ENCODE results near the gene TNC.

DNA sequence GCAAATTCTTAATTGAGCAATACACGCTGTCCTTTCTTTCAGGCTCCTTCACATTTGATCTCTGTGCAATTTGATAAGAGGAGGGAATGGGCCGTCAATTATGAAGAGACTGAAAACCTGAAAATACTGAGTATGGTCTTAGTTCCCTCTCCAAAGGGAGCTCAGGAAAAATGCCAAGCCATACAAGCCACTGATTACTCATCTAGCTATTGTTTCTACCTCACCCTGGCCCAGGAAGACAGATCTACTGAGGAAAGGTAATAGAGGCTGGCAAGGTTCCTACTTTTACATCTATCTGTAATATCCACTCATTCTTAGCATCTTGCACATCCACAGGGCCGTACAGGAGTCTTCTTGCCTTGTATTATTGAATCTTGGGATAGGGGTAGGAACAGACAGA is 23.7 kb upstream of the TNC start:
- TF ChIP-seq POLR2A (IDR thresholded peaks at IDR 0.05) = no peak
- TF ChIP-seq, protein P1, sequence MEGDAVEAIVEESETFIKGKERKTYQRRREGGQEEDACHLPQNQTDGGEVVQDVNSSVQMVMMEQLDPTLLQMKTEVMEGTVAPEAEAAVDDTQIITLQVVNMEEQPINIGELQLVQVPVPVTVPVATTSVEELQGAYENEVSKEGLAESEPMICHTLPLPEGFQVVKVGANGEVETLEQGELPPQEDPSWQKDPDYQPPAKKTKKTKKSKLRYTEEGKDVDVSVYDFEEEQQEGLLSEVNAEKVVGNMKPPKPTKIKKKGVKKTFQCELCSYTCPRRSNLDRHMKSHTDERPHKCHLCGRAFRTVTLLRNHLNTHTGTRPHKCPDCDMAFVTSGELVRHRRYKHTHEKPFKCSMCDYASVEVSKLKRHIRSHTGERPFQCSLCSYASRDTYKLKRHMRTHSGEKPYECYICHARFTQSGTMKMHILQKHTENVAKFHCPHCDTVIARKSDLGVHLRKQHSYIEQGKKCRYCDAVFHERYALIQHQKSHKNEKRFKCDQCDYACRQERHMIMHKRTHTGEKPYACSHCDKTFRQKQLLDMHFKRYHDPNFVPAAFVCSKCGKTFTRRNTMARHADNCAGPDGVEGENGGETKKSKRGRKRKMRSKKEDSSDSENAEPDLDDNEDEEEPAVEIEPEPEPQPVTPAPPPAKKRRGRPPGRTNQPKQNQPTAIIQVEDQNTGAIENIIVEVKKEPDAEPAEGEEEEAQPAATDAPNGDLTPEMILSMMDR (IDR thresholded peaks at IDR 0.05) = no peak
